Measurements from ENCODE around the gene COL11A2.

The COL11A2 gene

GRCh38 chr6:33117811-33118277, 74.4 kb downstream of the COL11A2 start:
- DNase-seq (ENCODE audit: low read depth in 3 of 3) = no peak

GRCh38 chr6:33116841-33117711, 75.2 kb downstream of the COL11A2 start:
- DNase-seq (ENCODE audit: low read depth in 3 of 3) = no peak

- DNase-seq (ENCODE audit: low read depth in 3 of 3) = no peak
These were observed 75.8 kb downstream of the COL11A2 start for GRCh38 chr6:33116417-33116816.

- DNase-seq (ENCODE audit: low read depth in 3 of 3) = no peak
These were observed 77.9 kb downstream of the COL11A2 start for GRCh38 chr6:33114406-33114805.

GRCh38 chr6:33113755-33114154, 78.5 kb downstream of the COL11A2 start:
- no peak for DNase-seq (ENCODE audit: low read depth in 3 of 3)

Measured in stimulated activated CD4-positive, alpha-beta T cell treated with anti-CD3 and anti-CD28 coated beads, TNF-alpha, amount 100 ng/mL, for 24 hours (primary cell).